Upper lobe of left lung (tissue), 4 donors: ENCODE results near the gene TMEM8B.

Experiments used
- POLR2A ChIP-seq, 4 donors: fragments of 450-650 bp; IDR thresholded peaks; one replicate each; pipeline ENCODE4 v1.5.1; 2016 to 2017; ENCODE audit warnings: antibody characterized with exemption in 4 of 4, mild to moderate bottlenecking in 2 of 4
- POLR2AphosphoS5 ChIP-seq, 2 donors: sonication (generic); formaldehyde crosslinking; IDR thresholded peaks; one replicate each; pipeline ENCODE4 v1.5.1; 2017; ENCODE audit warnings: antibody characterized with exemption in 2 of 2
- TF ChIP-seq, protein P1 (sequence below), 6 experiments: fragments of 450-650 bp in 4 of 6; fragments of 200-600 bp in 2 of 6; sonication (generic) in 2 of 6; IDR thresholded peaks; one replicate each; pipeline ENCODE4 v1.5.1; 2016 to 2019; ENCODE audit warnings: antibody characterized with exemption in 6 of 6

- TF ChIP-seq, protein P1, sequence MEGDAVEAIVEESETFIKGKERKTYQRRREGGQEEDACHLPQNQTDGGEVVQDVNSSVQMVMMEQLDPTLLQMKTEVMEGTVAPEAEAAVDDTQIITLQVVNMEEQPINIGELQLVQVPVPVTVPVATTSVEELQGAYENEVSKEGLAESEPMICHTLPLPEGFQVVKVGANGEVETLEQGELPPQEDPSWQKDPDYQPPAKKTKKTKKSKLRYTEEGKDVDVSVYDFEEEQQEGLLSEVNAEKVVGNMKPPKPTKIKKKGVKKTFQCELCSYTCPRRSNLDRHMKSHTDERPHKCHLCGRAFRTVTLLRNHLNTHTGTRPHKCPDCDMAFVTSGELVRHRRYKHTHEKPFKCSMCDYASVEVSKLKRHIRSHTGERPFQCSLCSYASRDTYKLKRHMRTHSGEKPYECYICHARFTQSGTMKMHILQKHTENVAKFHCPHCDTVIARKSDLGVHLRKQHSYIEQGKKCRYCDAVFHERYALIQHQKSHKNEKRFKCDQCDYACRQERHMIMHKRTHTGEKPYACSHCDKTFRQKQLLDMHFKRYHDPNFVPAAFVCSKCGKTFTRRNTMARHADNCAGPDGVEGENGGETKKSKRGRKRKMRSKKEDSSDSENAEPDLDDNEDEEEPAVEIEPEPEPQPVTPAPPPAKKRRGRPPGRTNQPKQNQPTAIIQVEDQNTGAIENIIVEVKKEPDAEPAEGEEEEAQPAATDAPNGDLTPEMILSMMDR (IDR thresholded peaks at IDR 0.05) = no peak
- no peak for TF ChIP-seq POLR2A (IDR thresholded peaks at IDR 0.05)
- TF ChIP-seq POLR2AphosphoS5 (IDR thresholded peaks at IDR 0.05) = no peak
Measured at GRCh38 chr9:35912791-35913400, 83.9 kb downstream of the TMEM8B start.
